Endodermal cell (in vitro differentiated cells): ENCODE data around the gene SOS1. TPM values are rescaled to one million over a fixed set of nuclear protein-coding genes. Genes with fewer than 3 reads are reported as not detected.

ENCODE experiments used
- DNase-seq: peaks from one replicate; pipeline ENCODE4 v3.0.0-alpha.2; 2017
- H3K27ac ChIP-seq: 2 replicates; pipeline ENCODE4 v1.5.1; 2013; ENCODE audit warnings: mild to moderate bottlenecking, low read depth, low read length, moderate library complexity
- H3K27me3 ChIP-seq: 2 replicates; pipeline ENCODE4 v1.6.1; 2013; ENCODE audit warnings: mild to moderate bottlenecking, low read length, moderate library complexity; ENCODE audit not compliant: insufficient read depth, control insufficient read depth, poor library complexity, severe bottlenecking
- H3K36me3 ChIP-seq: 2 replicates; pipeline ENCODE4 v1.7.0; 2013; ENCODE audit warnings: mild to moderate bottlenecking, low read length, moderate library complexity; ENCODE audit not compliant: control insufficient read depth, insufficient read depth
- H3K4me1 ChIP-seq: one replicate; pipeline ENCODE4 v1.7.0; 2013; ENCODE audit warnings: low read length; ENCODE audit not compliant: control insufficient read depth, insufficient read depth
- H3K4me3 ChIP-seq: 2 replicates; pipeline ENCODE4 v1.5.1; 2013; ENCODE audit warnings: mild to moderate bottlenecking, low read length, moderate library complexity
- H3K9ac ChIP-seq: 2 replicates; pipeline ENCODE4 v1.6.1; 2013; ENCODE audit warnings: mild to moderate bottlenecking, low read length, moderate library complexity; ENCODE audit not compliant: poor library complexity, severe bottlenecking; ENCODE audit errors: extremely low read depth
- H3K9me3 ChIP-seq: 2 replicates; pipeline ENCODE4 v1.6.1; 2013; ENCODE audit warnings: mild to moderate bottlenecking, low read length, moderate library complexity; ENCODE audit not compliant: control insufficient read depth
- H3K27ac Mint-ChIP-seq: 2 replicates; pipeline ENCODE4 v1.8.0; 2020; ENCODE audit warnings: mixed read lengths
- H3K27me3 Mint-ChIP-seq: 2 replicates; pipeline ENCODE4 v1.8.0; 2021; ENCODE audit warnings: mild to moderate bottlenecking, mixed read lengths; ENCODE audit not compliant: insufficient read depth
- H3K36me3 Mint-ChIP-seq: 2 replicates; pipeline ENCODE4 v1.8.0; 2020; ENCODE audit warnings: low read depth, mixed read lengths
- H3K4me1 Mint-ChIP-seq: 2 replicates; pipeline ENCODE4 v1.8.0; 2020; ENCODE audit warnings: mixed read lengths
- H3K4me3 Mint-ChIP-seq: 2 replicates; pipeline ENCODE4 v1.8.0; 2020; ENCODE audit warnings: mild to moderate bottlenecking, moderate library complexity, mixed read lengths
- H3K9me3 Mint-ChIP-seq: 2 replicates; pipeline ENCODE4 v1.8.0; 2020; ENCODE audit warnings: mild to moderate bottlenecking, mixed read lengths
- CTCF ChIP-seq: fragments of 200-600 bp; sonication (generic); conservative IDR thresholded peaks from 2 replicates; pipeline ENCODE4 v1.5.0; 2021; ENCODE audit warnings: antibody characterized with exemption, mild to moderate bottlenecking
- WGBS, 2 experiments: methylation state at CpG; one replicate each; pipeline versions ENCODE4 v1.1.5 to v1.1.7; 2013; ENCODE audit warnings: missing lambda C conversion rate in 2 of 2, mixed read lengths in 1 of 2; ENCODE audit not compliant: insufficient coverage in 1 of 2, insufficient read length in 1 of 2; 5-methylcytosine and 5-hydroxymethylcytosine counted together
- total RNA-seq, 2 donors: library from RNA; stranded (reverse); fragmentation: NEBNext Ultra II Directional in 1 of 2; extraction: Animal tissue kit (Norgen Biotek cat#: 25700) in 1 of 2; gene quantifications; 2 replicates in 1 of 2; 3 replicates in 1 of 2; pipeline ENCODE4 v1.2.1, GENCODE V29; 2021

Gene SOS1
- total RNA-seq, 2 donors from 2014 or later = 34.0 to 39.0 TPM

- Mint-ChIP-seq H3K27ac (no peak overlapping the region), H3K27me3 (no peaks in the 10 kb centered on the region), H3K9me3 (no peaks in the 10 kb centered on the region), H3K36me3 (no peaks in the 10 kb centered on the region), H3K4me1 (peaks cover 6% of the 10 kb centered on the region), H3K4me3 (no peak overlapping the region)
- Histone ChIP-seq H3K4me1 (no peaks in the 10 kb centered on the region), H3K9me3 (no peaks in the 10 kb centered on the region), H3K4me3 (no peak overlapping the region), H3K27me3 (no peaks in the 10 kb centered on the region), H3K9ac (no peak overlapping the region), H3K36me3 (no peaks in the 10 kb centered on the region), H3K27ac (no peak overlapping the region)
- TF ChIP-seq CTCF = no peak
- WGBS, 2 experiments = 95% methylated on average over 3 of the region's 3 CpGs; no CpG with 5 or more reads in 1 of the 2 experiments
- no peak for DNase-seq
These were observed 143.8 kb downstream of the SOS1 start for GRCh38 chr2:38977047-38977446.

- Histone ChIP-seq H3K9me3 (no peaks in the 10 kb centered on the region), H3K36me3 (no peaks in the 10 kb centered on the region), H3K9ac (no peak overlapping the region), H3K27ac (no peak overlapping the region), H3K4me1 (no peaks in the 10 kb centered on the region), H3K4me3 (no peak overlapping the region), H3K27me3 (no peaks in the 10 kb centered on the region)
- Mint-ChIP-seq H3K27me3 (no peaks in the 10 kb centered on the region), H3K36me3 (no peaks in the 10 kb centered on the region), H3K4me3 (no peak overlapping the region), H3K9me3 (no peaks in the 10 kb centered on the region), H3K4me1 (peaks cover 9% of the 10 kb centered on the region), H3K27ac (no peak overlapping the region)
- WGBS, 2 experiments = 89 to 96% methylated on average over 1 to 6 of the region's 6 CpGs
- no peak for TF ChIP-seq CTCF
- no peak for DNase-seq
These were observed 145.8 kb downstream of the SOS1 start for GRCh38 chr2:38975042-38975441.

GRCh38 chr2:38973266-38973665 lies 147.6 kb downstream of the SOS1 start:
- no peak for DNase-seq
- Histone ChIP-seq H3K9me3 (no peaks in the 10 kb centered on the region), H3K27me3 (no peaks in the 10 kb centered on the region), H3K27ac (no peak overlapping the region), H3K36me3 (no peaks in the 10 kb centered on the region), H3K4me3 (no peak overlapping the region), H3K9ac (no peak overlapping the region), H3K4me1 (no peaks in the 10 kb centered on the region)
- H3K27ac Mint-ChIP-seq = no peak overlapping the region
- no peaks in the 10 kb centered on the region for H3K9me3 Mint-ChIP-seq
- TF ChIP-seq CTCF = no peak
- H3K4me3 Mint-ChIP-seq = no peak overlapping the region
- no peaks in the 10 kb centered on the region for H3K27me3 Mint-ChIP-seq
- no peaks in the 10 kb centered on the region for H3K36me3 Mint-ChIP-seq
- peaks cover 4% of the 10 kb centered on the region for H3K4me1 Mint-ChIP-seq
